K562 (cell line): ENCODE results near the gene TTC39C. TPM values are rescaled to one million over a fixed set of nuclear protein-coding genes. Genes with fewer than 3 reads are reported as not detected.

Experiments
- ADNP ChIP-seq: fragments of 200-800 bp; sonication (Bioruptor generic); IDR thresholded peaks from 2 replicates; pipeline ENCODE4 v1.6.1; 2016; ENCODE audit warnings: missing genetic modification characterization, missing compliant biosample characterization
- ATF1 ChIP-seq, 2 experiments: fragments of 450-650 bp in 1 of 2; IDR thresholded peaks; 2 replicates each; pipeline ENCODE4 v1.6.1; 2016; ENCODE audit warnings: missing compliant biosample characterization in 1 of 2, missing genetic modification characterization in 1 of 2
- ATF7 ChIP-seq: fragments of 450-650 bp; IDR thresholded peaks from 2 replicates; pipeline ENCODE4 v1.7.1; 2014; ENCODE audit warnings: mild to moderate bottlenecking, moderate library complexity
- CBFA2T2 ChIP-seq: fragments of 450-650 bp; conservative IDR thresholded peaks from 2 replicates; pipeline ENCODE4 v1.6.1; 2017; ENCODE audit warnings: mild to moderate bottlenecking
- CREB3L1 ChIP-seq: fragments of 450-650 bp; IDR thresholded peaks from 2 replicates; pipeline ENCODE4 v1.6.1; 2014; ENCODE audit warnings: low read depth, mild to moderate bottlenecking, moderate library complexity, borderline replicate concordance
- HDAC1 ChIP-seq, 2 experiments: fragments of 450-650 bp; IDR thresholded peaks; 2 replicates each; pipeline ENCODE4 v1.6.1; 2016 to 2017; ENCODE audit warnings: inconsistent platforms in 1 of 2, mild to moderate bottlenecking in 1 of 2, moderate library complexity in 1 of 2
- ID3 ChIP-seq, 2 experiments: fragments of 250-450 bp in 1 of 2; fragments of 450-650 bp in 1 of 2; sonication (Bioruptor Pico) in 1 of 2; IDR thresholded peaks; 2 replicates each; pipeline versions ENCODE4 v1.6.1 to v1.8.0; 2016 to 2021; ENCODE audit warnings: mild to moderate bottlenecking in 2 of 2, moderate library complexity in 2 of 2, missing compliant biosample characterization in 1 of 2, missing genetic modification characterization in 1 of 2
- NKRF ChIP-seq: fragments of 450-650 bp; IDR thresholded peaks from 2 replicates; pipeline ENCODE4 v1.6.1; 2016; ENCODE audit warnings: borderline replicate concordance
- PBX2 ChIP-seq, 2 experiments: IDR thresholded peaks in 1 of 2; conservative IDR thresholded peaks in 1 of 2; 2 replicates each; pipeline ENCODE4 v1.6.1; 2016; ENCODE audit warnings: low read depth in 2 of 2, mild to moderate bottlenecking in 1 of 2, missing compliant biosample characterization in 1 of 2, missing genetic modification characterization in 1 of 2, moderate library complexity in 1 of 2
- SMARCA4 ChIP-seq: fragments of 450-650 bp; IDR thresholded peaks from 2 replicates; pipeline ENCODE4 v1.6.1; 2016
- XRCC4 ChIP-seq: IDR thresholded peaks from one replicate; pipeline ENCODE4 v1.6.1; 2011; ENCODE audit not compliant: insufficient read depth, insufficient read length; ENCODE audit errors: extremely low read depth
- ZNF277 ChIP-seq: fragments of 250-450 bp; sonication (Bioruptor Pico); IDR thresholded peaks from 2 replicates; pipeline ENCODE4 v1.8.0; 2022; ENCODE audit warnings: inconsistent platforms, mild to moderate bottlenecking, moderate library complexity, borderline replicate concordance
- ZNF707 ChIP-seq: fragments of 250-450 bp; sonication (Bioruptor Pico); conservative IDR thresholded peaks from 2 replicates; pipeline ENCODE4 v1.8.0; 2022; ENCODE audit warnings: inconsistent platforms, mild to moderate bottlenecking, moderate library complexity
- polyA plus RNA-seq, 8 experiments: library from polyadenylated mRNA; depleted of rRNA in 4 of 8; stranded (reverse) in 5 of 8; unstranded in 3 of 8; fragments of >200 nt; fragmentation: Nextera tagmentation in 2 of 8; fragmentation: Illumina TruSeq in 1 of 8; extraction: Ambion mirVana in 2 of 8; extraction: Trizol in 1 of 8; gene quantifications; 2 replicates each; pipeline versions ENCODE4 v1.2.1 to v1.2.3, GENCODE V29; 2011 to 2014; ENCODE audit warnings: inconsistent platforms in 1 of 8, missing spikeins in 1 of 8
- total RNA-seq, 7 experiments: library from RNA; depleted of rRNA in 6 of 7; stranded (reverse); fragments of >200 nt in 6 of 7; fragmentation: Illumina TruSeq in 2 of 7; extraction: Trizol in 2 of 7; gene quantifications; 2 replicates each; pipeline versions ENCODE4 v1.2.1 to v1.2.3, GENCODE V29; 2011 to 2021; ENCODE audit warnings: low replicate concordance in 1 of 7
- TF ChIP-seq, protein P1 (sequence below): IDR thresholded peaks from 2 replicates; pipeline ENCODE4 v1.6.1; 2014; ENCODE audit warnings: antibody characterized with exemption

Gene TTC39C
- total and polyA plus RNA-seq, 9 of the 15 experiments (the other 6 are each of a cell fraction or from before 2014, with no cell fraction given) = 0.01 to 0.58 (median 0.18) TPM; not detected in 5

DNA sequence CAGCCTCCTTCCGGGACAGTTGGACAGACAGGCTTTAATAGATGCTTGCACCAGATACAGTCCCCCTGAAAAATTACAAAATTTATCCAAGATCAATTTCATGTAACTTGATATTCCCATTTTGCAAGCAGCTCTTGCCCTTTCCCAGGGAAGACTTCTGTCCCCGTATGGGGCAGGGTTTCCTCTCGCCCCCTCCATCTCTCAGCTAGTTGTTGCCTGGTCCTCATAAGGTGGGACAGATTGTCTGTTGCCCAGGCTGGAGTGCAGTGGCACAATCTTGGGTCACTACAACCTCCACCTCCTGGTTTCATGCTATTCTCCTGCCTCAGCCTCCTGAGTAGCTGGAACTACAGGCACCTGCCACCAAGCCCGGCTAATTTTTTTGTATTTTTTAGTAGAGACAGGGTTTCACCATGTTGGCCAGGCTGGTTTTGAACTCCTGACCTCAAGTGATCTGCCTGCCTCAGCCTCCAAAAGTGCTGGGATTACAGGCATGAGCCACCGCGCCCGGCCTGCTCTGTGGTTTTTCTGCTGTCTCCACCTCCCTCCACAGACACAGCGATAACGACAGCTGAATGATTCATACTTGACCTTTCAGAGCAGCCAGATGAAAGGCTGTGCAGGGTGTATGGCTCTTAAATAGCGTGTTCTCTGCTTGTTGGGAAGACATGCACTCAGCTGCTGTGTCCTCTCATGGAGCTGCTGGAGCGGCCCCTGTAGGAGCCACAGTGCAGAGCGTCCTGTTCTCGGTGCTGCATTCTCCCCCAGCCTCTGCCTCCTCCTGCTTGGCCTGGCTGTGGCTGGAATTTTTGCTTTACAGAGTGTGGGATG, 61.4 kb downstream of the TTC39C start (continued):
- peak; percentile 52; the same call in 1 of the 2 replicates for TF ChIP-seq ADNP
- TF ChIP-seq SMARCA4 = peak; percentile 84
- TF ChIP-seq XRCC4 = no peak
- no peak for TF ChIP-seq NKRF
- TF ChIP-seq HDAC1 (IDR thresholded peaks at IDR 0.05) = peak in 1 of 2 experiments; percentile 64; a peak in 2 of 4 replicates
- peak; percentile 48 for TF ChIP-seq CBFA2T2
- TF ChIP-seq ZNF707 (CRISPR knock-in tag) = no peak
- TF ChIP-seq PBX2 (CRISPR knock-in tag; IDR thresholded peaks at IDR 0.05; ENCODE audit: low read depth) = no peak
- peak; percentile 78 for TF ChIP-seq PBX2 (tag; conservative IDR thresholded peaks at IDR 0.05; ENCODE audit: low read depth)
- TF ChIP-seq ATF7 = 0 out of 2 replicates have a peak, but pooled peaks have one; percentile 43
- no peak for TF ChIP-seq ID3 (CRISPR knock-in tag; IDR thresholded peaks at IDR 0.05)
- peak; percentile 100 for TF ChIP-seq ID3 (tag; IDR thresholded peaks at IDR 0.05)
- TF ChIP-seq ATF1 (CRISPR knock-in tag; IDR thresholded peaks at IDR 0.05) = no peak
- TF ChIP-seq ATF1 (tag; IDR thresholded peaks at IDR 0.05) = 0 out of 2 replicates have a peak, but pooled peaks have one; percentile 15
- TF ChIP-seq, protein P1, sequence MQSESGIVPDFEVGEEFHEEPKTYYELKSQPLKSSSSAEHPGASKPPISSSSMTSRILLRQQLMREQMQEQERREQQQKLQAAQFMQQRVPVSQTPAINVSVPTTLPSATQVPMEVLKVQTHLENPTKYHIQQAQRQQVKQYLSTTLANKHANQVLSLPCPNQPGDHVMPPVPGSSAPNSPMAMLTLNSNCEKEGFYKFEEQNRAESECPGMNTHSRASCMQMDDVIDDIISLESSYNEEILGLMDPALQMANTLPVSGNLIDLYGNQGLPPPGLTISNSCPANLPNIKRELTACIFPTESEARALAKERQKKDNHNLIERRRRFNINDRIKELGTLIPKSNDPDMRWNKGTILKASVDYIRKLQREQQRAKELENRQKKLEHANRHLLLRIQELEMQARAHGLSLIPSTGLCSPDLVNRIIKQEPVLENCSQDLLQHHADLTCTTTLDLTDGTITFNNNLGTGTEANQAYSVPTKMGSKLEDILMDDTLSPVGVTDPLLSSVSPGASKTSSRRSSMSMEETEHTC = no peak
- TF ChIP-seq CREB3L1 = no peak
- no peak for TF ChIP-seq ZNF277
